Gastroesophageal sphincter (tissue), 4 donors: ENCODE data around the gene TNFRSF12A. TPM values are rescaled to one million over a fixed set of nuclear protein-coding genes. Genes with fewer than 3 reads are reported as not detected.
A peak's percentile ranks its signal among the peaks of the same experiment; 100 is the strongest.

ENCODE experiments used
- ATAC-seq: fragments of 150-250 bp; one replicate; pipeline ENCODE4 v1.9.1; 2016; ENCODE audit warnings: mild to moderate bottlenecking, moderate library complexity
- H3K27ac ChIP-seq, 4 donors: fragments of 200-600 bp; sonication (generic) in 3 of 4; 1 replicate in 3 of 4; 2 replicates in 1 of 4; pipeline ENCODE4 v1.5.1; 2016 to 2019
- H3K27me3 ChIP-seq: fragments of 200-600 bp; sonication (generic); one replicate; pipeline ENCODE4 v1.5.1; 2019
- H3K36me3 ChIP-seq, 2 donors: fragments of 200-600 bp; sonication (generic); one replicate each; pipeline ENCODE4 v1.5.1; 2019; ENCODE audit warnings: control low read depth in 1 of 2
- H3K4me1 ChIP-seq, 3 donors: fragments of 200-600 bp; sonication (generic); 1 replicate in 2 of 3; 2 replicates in 1 of 3; pipeline ENCODE4 v1.5.1; 2016 to 2019; ENCODE audit warnings: control low read depth in 2 of 3
- H3K4me3 ChIP-seq, 2 donors: fragments of 200-600 bp; sonication (generic); one replicate each; pipeline ENCODE4 v1.5.1; 2019; ENCODE audit warnings: mild to moderate bottlenecking in 1 of 2, moderate library complexity in 1 of 2
- H3K9me3 ChIP-seq, 3 donors: fragments of 200-600 bp; sonication (generic); one replicate each; pipeline ENCODE4 v1.5.1; 2017 to 2019; ENCODE audit warnings: control low read depth in 2 of 3
- EP300 ChIP-seq: sonication (generic); formaldehyde crosslinking; IDR thresholded peaks from one replicate; pipeline ENCODE4 v1.6.1; 2017; ENCODE audit warnings: antibody characterized with exemption, mild to moderate bottlenecking
- POLR2A ChIP-seq, 2 donors: fragments of 450-650 bp; IDR thresholded peaks; one replicate each; pipeline ENCODE4 v1.6.1; 2017; ENCODE audit warnings: antibody characterized with exemption in 2 of 2, mild to moderate bottlenecking in 2 of 2, moderate library complexity in 1 of 2
- POLR2AphosphoS5 ChIP-seq: sonication (generic); formaldehyde crosslinking; IDR thresholded peaks from one replicate; pipeline ENCODE4 v1.6.1; 2017; ENCODE audit warnings: antibody characterized with exemption
- WGBS, 2 donors: methylation state at CpG; one replicate each; pipeline ENCODE4 v1.1.5; 2018; ENCODE audit warnings: low coverage in 1 of 2; 5-methylcytosine and 5-hydroxymethylcytosine counted together
- total RNA-seq, 4 donors: library from RNA; depleted of rRNA; stranded (reverse); fragments of >200 nt; gene quantifications; one replicate each; pipeline ENCODE4 v1.1.0, GENCODE V29; 2016
- TF ChIP-seq, protein P1 (sequence below), 4 experiments: fragments of 200-600 bp in 2 of 4; fragments of 450-650 bp in 2 of 4; sonication (generic) in 1 of 4; IDR thresholded peaks; one replicate each; pipeline ENCODE4 v1.5.1; 2017 to 2019; ENCODE audit warnings: antibody characterized with exemption in 4 of 4, mild to moderate bottlenecking in 2 of 4, moderate library complexity in 2 of 4

TNFRSF12A gene
- total RNA-seq, 4 donors from 2014 or later: 26.0 to 135 (median 72.2) TPM

- Histone ChIP-seq H3K4me1 (peaks cover 0 to 25% (median 11%) of the 10 kb centered on the region in 3 donors), H3K36me3 (no peaks in the 10 kb centered on the region), H3K9me3 (no peaks in the 10 kb centered on the region), H3K27ac (no peak overlapping the region), H3K27me3 (peaks cover 14% of the 10 kb centered on the region), H3K4me3 (peak overlapping the region in 1 of 2 donors; percentile 83)
- 77 to 83% methylated on average over 5 to 7 of the region's 22 CpGs for WGBS, 2 donors
- TF ChIP-seq POLR2A (IDR thresholded peaks at IDR 0.05) (no peak), POLR2AphosphoS5 (no peak), EP300 (no peak)
- TF ChIP-seq, protein P1, sequence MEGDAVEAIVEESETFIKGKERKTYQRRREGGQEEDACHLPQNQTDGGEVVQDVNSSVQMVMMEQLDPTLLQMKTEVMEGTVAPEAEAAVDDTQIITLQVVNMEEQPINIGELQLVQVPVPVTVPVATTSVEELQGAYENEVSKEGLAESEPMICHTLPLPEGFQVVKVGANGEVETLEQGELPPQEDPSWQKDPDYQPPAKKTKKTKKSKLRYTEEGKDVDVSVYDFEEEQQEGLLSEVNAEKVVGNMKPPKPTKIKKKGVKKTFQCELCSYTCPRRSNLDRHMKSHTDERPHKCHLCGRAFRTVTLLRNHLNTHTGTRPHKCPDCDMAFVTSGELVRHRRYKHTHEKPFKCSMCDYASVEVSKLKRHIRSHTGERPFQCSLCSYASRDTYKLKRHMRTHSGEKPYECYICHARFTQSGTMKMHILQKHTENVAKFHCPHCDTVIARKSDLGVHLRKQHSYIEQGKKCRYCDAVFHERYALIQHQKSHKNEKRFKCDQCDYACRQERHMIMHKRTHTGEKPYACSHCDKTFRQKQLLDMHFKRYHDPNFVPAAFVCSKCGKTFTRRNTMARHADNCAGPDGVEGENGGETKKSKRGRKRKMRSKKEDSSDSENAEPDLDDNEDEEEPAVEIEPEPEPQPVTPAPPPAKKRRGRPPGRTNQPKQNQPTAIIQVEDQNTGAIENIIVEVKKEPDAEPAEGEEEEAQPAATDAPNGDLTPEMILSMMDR (IDR thresholded peaks at IDR 0.05): no peak
- ATAC-seq: no peak
These were observed 37.3 kb downstream of the TNFRSF12A start for GRCh38 chr16:3057181-3058138.

DNA sequence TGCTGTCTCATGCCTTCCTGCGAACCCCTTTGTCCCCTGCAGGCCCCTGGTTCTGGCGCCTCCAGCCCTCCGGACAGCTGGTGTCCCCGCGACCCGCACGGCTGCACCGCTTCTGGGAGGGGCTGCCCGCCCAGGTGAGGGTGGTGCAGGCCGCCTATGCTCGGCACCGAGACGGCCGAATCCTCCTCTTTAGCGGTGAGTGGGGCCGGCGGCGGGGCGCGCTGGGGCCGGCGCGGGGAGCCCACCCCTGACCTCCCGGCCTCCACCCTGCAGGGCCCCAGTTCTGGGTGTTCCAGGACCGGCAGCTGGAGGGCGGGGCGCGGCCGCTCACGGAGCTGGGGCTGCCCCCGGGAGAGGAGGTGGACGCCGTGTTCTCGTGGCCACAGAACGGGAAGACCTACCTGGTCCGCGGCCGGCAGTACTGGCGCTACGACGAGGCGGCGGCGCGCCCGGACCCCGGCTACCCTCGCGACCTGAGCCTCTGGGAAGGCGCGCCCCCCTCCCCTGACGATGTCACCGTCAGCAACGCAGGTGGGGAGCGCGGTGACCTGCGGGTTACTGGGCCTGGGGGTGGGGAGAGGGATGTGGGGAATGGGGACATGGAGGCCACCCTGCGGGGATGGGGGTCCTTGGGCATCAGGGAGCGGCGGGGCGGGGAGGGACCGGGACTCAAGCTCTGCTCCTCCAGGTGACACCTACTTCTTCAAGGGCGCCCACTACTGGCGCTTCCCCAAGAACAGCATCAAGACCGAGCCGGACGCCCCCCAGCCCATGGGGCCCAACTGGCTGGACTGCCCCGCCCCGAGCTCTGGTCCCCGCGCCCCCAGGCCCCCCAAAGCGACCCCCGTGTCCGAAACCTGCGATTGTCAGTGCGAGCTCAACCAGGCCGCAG is 38.2 kb downstream of the TNFRSF12A start:
- no CpG with 5 or more reads among the region's 77 CpGs for WGBS, 2 donors
- no peak for ATAC-seq
- Histone ChIP-seq H3K27me3 (peaks cover 14% of the 10 kb centered on the region), H3K4me3 (peak overlapping the region; percentile 83 to 84), H3K27ac (peak overlapping the region in 3 of 4 donors; percentile 71 to 81 (median 80)), H3K9me3 (no peaks in the 10 kb centered on the region), H3K4me1 (peaks cover 0 to 25% (median 11%) of the 10 kb centered on the region in 3 donors), H3K36me3 (no peaks in the 10 kb centered on the region)
- TF ChIP-seq EP300: no peak
- no peak for TF ChIP-seq POLR2A (IDR thresholded peaks at IDR 0.05)
- TF ChIP-seq, protein P1 (IDR thresholded peaks at IDR 0.05): no peak
- no peak for TF ChIP-seq POLR2AphosphoS5

DNA sequence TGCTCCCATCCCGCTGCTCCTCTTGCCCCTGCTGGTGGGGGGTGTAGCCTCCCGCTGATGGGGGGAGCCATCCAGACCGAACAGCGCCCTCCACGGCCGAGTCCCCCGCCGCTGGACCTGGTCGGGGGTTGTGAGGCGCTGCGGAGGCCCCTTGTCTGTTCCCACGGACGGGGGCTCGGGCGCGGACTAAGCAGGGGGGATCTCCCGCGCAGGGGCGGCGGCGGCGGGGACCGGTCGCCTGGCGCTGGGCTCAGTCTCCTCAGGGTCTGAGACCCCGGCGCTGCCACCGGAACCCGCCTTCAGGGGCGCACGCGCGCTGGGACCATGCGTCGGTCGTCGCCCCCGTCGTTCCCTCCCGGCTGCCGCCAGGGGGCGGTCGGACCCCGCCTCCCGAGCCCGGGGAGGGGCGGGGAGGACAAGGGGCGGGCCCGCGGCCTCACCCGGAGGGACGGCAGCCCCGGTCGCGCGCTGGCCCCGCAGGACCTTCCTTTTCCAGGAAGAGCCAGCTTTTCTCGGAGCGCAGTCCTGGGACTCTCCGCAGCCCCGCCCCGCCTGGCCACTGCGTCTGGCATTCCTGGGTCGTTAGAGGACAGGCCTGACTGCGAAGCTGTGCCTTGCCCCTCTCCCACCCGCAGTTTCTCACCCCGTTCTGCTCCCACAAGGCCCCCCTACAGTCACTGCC is 39.0 kb downstream of the TNFRSF12A start:
- peak overlapping the region; percentile 83 to 84 for H3K4me3 ChIP-seq
- peak overlapping the region; percentile 21 to 81 (median 76) for H3K27ac ChIP-seq
- peak; percentile 93 for ATAC-seq
- no peaks in the 10 kb centered on the region for H3K36me3 ChIP-seq
- no peaks in the 10 kb centered on the region for H3K9me3 ChIP-seq
- TF ChIP-seq EP300 (no peak), POLR2AphosphoS5 (peak; percentile 54), POLR2A (IDR thresholded peaks at IDR 0.05) (peak in 1 of 2 donors; percentile 17)
- TF ChIP-seq, protein P1 (IDR thresholded peaks at IDR 0.05): peak in 3 of 4 experiments; percentile 94 to 99 (median 98)
- H3K27me3 ChIP-seq: peaks cover 14% of the 10 kb centered on the region
- WGBS, 2 donors: no CpG with 5 or more reads among the region's 67 CpGs
- peaks cover 0 to 25% (median 11%) of the 10 kb centered on the region in 3 donors for H3K4me1 ChIP-seq

DNA sequence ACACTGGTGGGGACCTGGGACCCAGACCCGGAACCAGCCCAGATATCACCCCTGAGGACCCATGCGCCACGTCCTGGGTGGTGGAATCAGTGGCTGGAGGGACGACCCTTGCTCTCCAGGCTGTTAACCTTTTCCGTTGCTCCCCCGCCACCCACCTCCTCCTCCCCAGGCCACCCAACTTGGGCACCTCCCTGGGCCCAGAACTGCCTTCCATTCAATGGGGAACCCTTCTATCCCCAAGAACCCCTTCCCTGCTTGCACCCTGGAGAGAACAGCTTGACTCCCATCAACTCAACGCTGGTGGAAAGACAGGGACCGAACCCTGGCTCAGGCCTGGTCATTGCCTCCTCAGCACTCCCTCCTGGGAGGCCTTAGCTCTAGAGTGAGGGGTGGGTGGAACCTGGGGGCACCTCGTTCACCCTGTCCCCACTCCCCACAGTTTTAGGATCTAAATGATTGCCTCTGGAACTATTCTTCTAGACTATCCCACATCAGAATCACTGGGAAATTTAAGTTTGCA is 39.6 kb downstream of the TNFRSF12A start:
- TF ChIP-seq POLR2A (IDR thresholded peaks at IDR 0.05): no peak
- no peak for TF ChIP-seq EP300
- no peak for TF ChIP-seq POLR2AphosphoS5
- TF ChIP-seq, protein P1 (IDR thresholded peaks at IDR 0.05): no peak
- Histone ChIP-seq H3K4me3 (peak overlapping the region; percentile 83 to 84), H3K27ac (peak overlapping the region; percentile 21 to 81 (median 76)), H3K4me1 (peaks cover 0 to 29% (median 11%) of the 10 kb centered on the region in 3 donors), H3K36me3 (no peaks in the 10 kb centered on the region), H3K9me3 (no peaks in the 10 kb centered on the region), H3K27me3 (peaks cover 14% of the 10 kb centered on the region)
- no peak for ATAC-seq
- 64% methylated on average over 7 of the region's 9 CpGs; no CpG with 5 or more reads in 1 of the 2 donors for WGBS, 2 donors
